ENCODE measurements around the gene PHF5A.
"Not testable (repeated sequence)": the region's sequence is repeated elsewhere in the genome, so short reads cannot be mapped to it uniquely, and the experiment has no call there.

The PHF5A gene

GRCh38 chr22:41487037-41487935, 18.8 kb upstream of the PHF5A start:
- no peak for DNase-seq

- DNase-seq = no peak
Observed at GRCh38 chr22:41485033-41485432, 16.5 kb upstream of the PHF5A start.

GRCh38 chr22:41482319-41482935, 13.9 kb upstream of the PHF5A start:
- DNase-seq = no peak

- no peak for DNase-seq
Observed at GRCh38 chr22:41481925-41482318, 13.4 kb upstream of the PHF5A start.

GRCh38 chr22:41481131-41481830, 12.8 kb upstream of the PHF5A start:
- DNase-seq = no peak

GRCh38 chr22:41480397-41480735, 11.9 kb upstream of the PHF5A start:
- DNase-seq = no peak

GRCh38 chr22:41479671-41480396, 11.3 kb upstream of the PHF5A start:
- no peak for DNase-seq

GRCh38 chr22:41478891-41479521, 10.5 kb upstream of the PHF5A start:
- DNase-seq = no peak

GRCh38 chr22:41478473-41478872, 10.0 kb upstream of the PHF5A start:
- no peak for DNase-seq

- DNase-seq = no peak
Observed at GRCh38 chr22:41474872-41475451, 6.5 kb upstream of the PHF5A start.

- DNase-seq = no peak
Observed at GRCh38 chr22:41471568-41471967, 3.1 kb upstream of the PHF5A start.

GRCh38 chr22:41470886-41471285, 2.4 kb upstream of the PHF5A start:
- no peak for DNase-seq

GRCh38 chr22:41469218-41469851, 843 bp upstream of the PHF5A start:
- no peak for DNase-seq

GRCh38 chr22:41461901-41462300, 6.6 kb downstream of the PHF5A start:
- DNase-seq = no peak

GRCh38 chr22:41460071-41460470, 8.4 kb downstream of the PHF5A start:
- not testable (repeated sequence) for DNase-seq

GRCh38 chr22:41459431-41459830, 9.1 kb downstream of the PHF5A start:
- DNase-seq = no peak

GRCh38 chr22:41458161-41458728, 10.2 kb downstream of the PHF5A start:
- no peak for DNase-seq

GRCh38 chr22:41448189-41448808, 20.2 kb downstream of the PHF5A start:
- DNase-seq = peak; percentile 98

- peak; percentile 32 for DNase-seq
Observed at GRCh38 chr22:41447435-41448188, 20.9 kb downstream of the PHF5A start.

All from NCI-H748 treated with DMSO at 0.1 percent for 48 hours (cell line).